Type B pancreatic cell (in vitro differentiated cells): ENCODE data around the gene WNK2. TPM values are rescaled to one million over a fixed set of nuclear protein-coding genes. Genes with fewer than 3 reads are reported as not detected.

ENCODE experiments used
- DNase-seq: peaks from one replicate; pipeline ENCODE4 v3.0.0; 2021; ENCODE audit warnings: mixed read lengths; ENCODE audit not compliant: unreplicated experiment; ENCODE audit errors: extremely low spot score
- H3K27ac Mint-ChIP-seq: 2 replicates; pipeline ENCODE4 v1.8.0; 2021; ENCODE audit warnings: mild to moderate bottlenecking, mixed read lengths
- H3K27me3 Mint-ChIP-seq: 2 replicates; pipeline ENCODE4 v1.8.0; 2021; ENCODE audit warnings: mixed read lengths
- H3K36me3 Mint-ChIP-seq: 2 replicates; pipeline ENCODE4 v1.8.0; 2021; ENCODE audit warnings: mixed read lengths
- H3K4me1 Mint-ChIP-seq: one replicate; pipeline ENCODE4 v1.8.0; 2021; ENCODE audit warnings: mixed read lengths; ENCODE audit not compliant: unreplicated experiment
- H3K4me3 Mint-ChIP-seq: 2 replicates; pipeline ENCODE4 v1.8.0; 2021; ENCODE audit warnings: mild to moderate bottlenecking, mixed read lengths
- H3K9me3 Mint-ChIP-seq: 2 replicates; pipeline ENCODE4 v1.8.0; 2021; ENCODE audit warnings: mixed read lengths
- CTCF ChIP-seq: fragments of 200-600 bp; sonication (generic); conservative IDR thresholded peaks from 2 replicates; pipeline ENCODE4 v1.5.0; 2021; ENCODE audit warnings: antibody characterized with exemption, mild to moderate bottlenecking
- total RNA-seq: library from RNA; stranded (reverse); gene quantifications from 2 replicates; pipeline ENCODE4 v1.2.1, GENCODE V29; 2021; ENCODE audit warnings: low replicate concordance

WNK2 gene
- total RNA-seq, 1 donor from 2014 or later: 75.5 TPM

GRCh38 chr9:93156475-93157008 lies 27.4 kb upstream of the WNK2 start:
- peaks cover 15% of the 10 kb centered on the region for H3K4me1 Mint-ChIP-seq
- no peak overlapping the region for H3K27ac Mint-ChIP-seq
- H3K27me3 Mint-ChIP-seq: no peaks in the 10 kb centered on the region
- no peaks in the 10 kb centered on the region for H3K36me3 Mint-ChIP-seq
- H3K4me3 Mint-ChIP-seq: no peak overlapping the region
- DNase-seq: no peak
- H3K9me3 Mint-ChIP-seq: no peaks in the 10 kb centered on the region
- no peak for TF ChIP-seq CTCF

GRCh38 chr9:93159601-93160471 lies 24.1 kb upstream of the WNK2 start:
- no peaks in the 10 kb centered on the region for H3K36me3 Mint-ChIP-seq
- H3K9me3 Mint-ChIP-seq: no peaks in the 10 kb centered on the region
- peak; percentile 98 for TF ChIP-seq CTCF
- no peaks in the 10 kb centered on the region for H3K27me3 Mint-ChIP-seq
- H3K4me1 Mint-ChIP-seq: peaks cover 25% of the 10 kb centered on the region
- H3K4me3 Mint-ChIP-seq: peak overlapping the region; percentile 41
- peak; percentile 90 for DNase-seq
- no peak overlapping the region for H3K27ac Mint-ChIP-seq

GRCh38 chr9:93161786-93162562 lies 22.0 kb upstream of the WNK2 start:
- Mint-ChIP-seq H3K9me3 (no peaks in the 10 kb centered on the region), H3K4me3 (no peak overlapping the region), H3K36me3 (no peaks in the 10 kb centered on the region), H3K4me1 (peaks cover 25% of the 10 kb centered on the region), H3K27ac (no peak overlapping the region), H3K27me3 (no peaks in the 10 kb centered on the region)
- no peak for DNase-seq
- TF ChIP-seq CTCF: no peak

- H3K27me3 Mint-ChIP-seq: no peaks in the 10 kb centered on the region
- no peak overlapping the region for H3K4me3 Mint-ChIP-seq
- TF ChIP-seq CTCF: no peak
- H3K4me1 Mint-ChIP-seq: peaks cover 25% of the 10 kb centered on the region
- no peaks in the 10 kb centered on the region for H3K36me3 Mint-ChIP-seq
- H3K27ac Mint-ChIP-seq: no peak overlapping the region
- DNase-seq: no peak
- no peaks in the 10 kb centered on the region for H3K9me3 Mint-ChIP-seq
Measured at GRCh38 chr9:93164085-93164484, 19.9 kb upstream of the WNK2 start.

GRCh38 chr9:93166699-93167098 lies 17.2 kb upstream of the WNK2 start:
- Mint-ChIP-seq H3K27me3 (no peaks in the 10 kb centered on the region), H3K4me3 (no peak overlapping the region), H3K27ac (no peak overlapping the region), H3K36me3 (no peaks in the 10 kb centered on the region), H3K4me1 (peaks cover 9% of the 10 kb centered on the region), H3K9me3 (no peaks in the 10 kb centered on the region)
- DNase-seq: no peak
- TF ChIP-seq CTCF: no peak
